HG02840 (cell line): Measurements from ENCODE around the gene IFFO2.

Experiments
- ATAC-seq: cut with Tn5 transposase; IDR thresholded peaks from one replicate; pipeline ENCODE4 v1.9.1; 2021; ENCODE audit warnings: mild to moderate bottlenecking, moderate library complexity, moderate number of reproducible peaks; ENCODE audit not compliant: unreplicated experiment, low FRiP score

IFFO2 gene

DNA sequence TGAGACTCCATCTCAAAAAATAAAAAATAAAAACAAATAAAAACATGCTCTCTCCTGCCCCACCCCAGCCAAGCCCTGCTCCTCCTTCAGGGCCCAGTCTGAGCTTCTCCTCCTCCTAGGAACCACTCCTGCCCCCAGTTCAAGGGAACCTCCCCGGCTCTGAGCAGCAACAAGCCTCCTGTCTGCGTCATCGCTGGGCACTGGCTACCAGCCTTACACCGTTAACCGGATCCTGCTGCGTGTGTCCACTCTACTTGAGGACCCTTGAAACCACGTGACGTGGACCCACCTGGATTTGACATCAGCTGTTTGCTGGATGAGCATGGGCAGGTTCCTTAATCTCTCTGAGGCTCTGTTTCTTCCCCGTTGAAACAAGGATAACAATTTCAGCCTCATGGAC, 95.4 kb downstream of the IFFO2 start:
- ATAC-seq: no peak

DNA sequence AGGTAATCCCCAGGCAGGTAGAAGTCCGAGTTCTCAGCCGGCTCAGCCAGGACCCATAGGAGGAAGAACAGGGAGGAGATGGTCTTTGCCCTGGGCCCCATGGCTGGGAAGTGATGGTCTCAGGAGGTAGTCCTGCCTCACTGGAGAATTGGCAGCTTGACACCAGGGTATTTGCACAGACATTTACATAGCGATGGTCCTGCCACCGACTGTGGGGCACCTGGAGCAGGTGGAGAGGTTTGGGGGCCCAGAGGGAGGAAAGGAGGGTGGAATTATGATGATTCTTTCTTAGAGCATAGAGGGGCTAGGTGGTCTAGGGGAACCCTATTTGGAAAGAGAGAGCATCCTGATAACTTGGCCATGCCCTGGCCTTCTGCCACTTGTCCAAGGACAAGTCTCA, 96.9 kb downstream of the IFFO2 start, which contains the start of gene TAS1R2:
Gene TAS1R2 (minus strand): TSS at position 101 of the 400 bp plus-strand sequence. CDS start 0 bp downstream, at position 101.
- no peak for ATAC-seq

GRCh38 chr1:18858070-18858688, 98.3 kb downstream of the IFFO2 start:
- ATAC-seq: no peak

- no peak for ATAC-seq
These were observed 100.0 kb downstream of the IFFO2 start for GRCh38 chr1:18856435-18856834.

GRCh38 chr1:18855573-18855972, 100.9 kb downstream of the IFFO2 start:
- ATAC-seq: no peak

DNA sequence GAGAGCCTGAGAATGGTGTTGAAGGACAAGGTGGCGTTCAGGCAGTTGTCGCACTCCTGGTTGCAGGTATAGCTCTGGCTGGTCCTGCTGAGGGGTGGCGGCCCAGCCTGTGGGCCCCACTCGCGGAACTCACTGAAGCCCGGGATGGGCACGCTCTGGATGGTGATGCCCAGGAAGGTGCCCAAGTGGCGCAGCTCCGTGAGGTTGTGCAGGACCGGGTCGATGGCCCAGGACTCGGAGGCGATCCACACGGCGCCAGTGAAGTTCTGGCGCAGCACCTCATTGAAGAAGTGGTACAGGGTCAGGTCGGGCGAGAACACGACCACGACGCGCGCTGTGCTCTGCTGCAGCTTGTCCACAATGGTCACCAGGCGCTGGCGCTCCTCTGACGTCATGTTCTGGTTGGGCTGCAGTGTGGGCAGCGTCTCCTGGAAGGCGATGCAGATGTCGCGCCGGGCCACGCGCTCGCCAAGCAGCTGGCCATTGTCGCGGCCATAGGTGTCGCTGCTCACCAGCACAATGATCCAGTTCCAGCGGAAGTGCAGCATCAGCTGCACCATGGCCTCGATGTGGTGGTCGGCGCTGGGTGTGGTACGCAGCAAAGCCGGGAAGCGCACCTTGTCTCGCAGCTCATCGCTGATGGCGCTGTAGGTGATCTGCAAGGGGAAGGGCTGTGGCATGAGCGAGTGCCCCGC, 102.0 kb downstream of the IFFO2 start:
- ATAC-seq: no peak
